ENCODE data around the gene ADAMTS7.
A peak's percentile ranks its signal among the peaks of the same experiment; 100 is the strongest.
"Not testable (repeated sequence)": the region's sequence is repeated elsewhere in the genome, so short reads cannot be mapped to it uniquely, and the experiment has no call there.

The ADAMTS7 gene

DNA sequence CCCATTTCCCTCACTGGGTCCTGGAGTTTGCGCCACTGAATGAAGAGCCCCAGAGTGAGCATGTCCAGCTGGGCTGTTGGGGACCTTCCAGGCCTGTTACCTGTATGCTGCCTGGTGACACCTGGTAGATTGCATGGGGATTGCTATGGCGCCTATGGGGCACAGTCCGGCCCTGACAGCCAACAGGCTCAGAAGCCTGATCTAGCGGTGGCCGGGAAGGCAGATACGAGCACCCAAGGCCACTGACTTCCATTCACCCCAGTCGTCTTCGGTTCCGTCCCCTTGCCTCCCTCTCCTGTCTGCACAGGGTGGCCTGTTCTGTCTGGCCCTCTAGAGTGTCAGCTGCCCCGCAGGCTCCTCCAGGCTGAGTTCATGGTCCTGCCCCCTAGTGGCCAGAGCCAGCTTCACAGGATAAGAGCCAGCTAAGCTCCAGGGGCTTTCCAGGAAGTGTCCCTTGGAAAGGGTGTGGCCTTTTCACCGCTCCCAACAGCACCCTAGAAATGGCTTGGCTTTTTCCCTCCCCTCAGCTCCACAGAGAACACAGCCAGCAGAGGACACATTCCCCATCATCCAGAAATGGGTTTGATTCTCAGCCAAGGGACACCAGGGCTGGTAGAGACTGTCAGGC is 73.2 kb downstream of the ADAMTS7 start:
- H3K4me3 ChIP-seq (ENCODE audit: low read depth, low read length); DNase-seq (ENCODE audit: low read depth): not testable (repeated sequence)

DNA sequence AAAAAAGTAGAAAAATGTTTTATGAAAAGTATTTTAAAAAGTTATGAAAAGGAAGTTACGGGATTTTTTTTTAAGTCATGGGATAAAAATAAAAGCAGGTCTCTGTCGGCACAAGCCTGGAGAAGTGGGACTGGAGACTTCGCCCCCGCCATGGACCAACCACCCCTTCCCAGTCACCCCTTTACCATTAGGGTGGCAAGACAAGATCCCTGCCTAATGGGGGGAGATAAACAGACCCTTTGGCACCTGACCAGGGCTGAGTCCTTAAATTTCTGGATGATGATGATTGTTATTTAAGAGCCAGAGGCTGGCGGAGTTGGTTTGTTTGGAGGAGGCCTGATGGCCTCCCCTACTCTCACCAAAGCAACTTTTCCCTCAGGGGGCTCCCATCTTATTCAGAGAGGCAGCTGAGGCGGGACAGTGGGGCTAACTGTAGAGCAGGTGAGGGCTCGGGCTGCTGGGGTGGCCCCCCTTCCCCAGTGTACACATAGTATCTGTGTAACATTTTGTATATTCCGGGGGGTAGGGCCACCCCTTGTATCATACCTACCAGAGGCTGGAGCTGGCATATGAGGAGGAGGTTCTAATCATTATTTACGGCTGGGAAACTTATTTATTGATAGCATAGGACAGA is 74.0 kb downstream of the ADAMTS7 start:
- H3K4me3 ChIP-seq (ENCODE audit: low read depth, low read length): no peak overlapping the region
- no peak for DNase-seq (ENCODE audit: low read depth)

DNA sequence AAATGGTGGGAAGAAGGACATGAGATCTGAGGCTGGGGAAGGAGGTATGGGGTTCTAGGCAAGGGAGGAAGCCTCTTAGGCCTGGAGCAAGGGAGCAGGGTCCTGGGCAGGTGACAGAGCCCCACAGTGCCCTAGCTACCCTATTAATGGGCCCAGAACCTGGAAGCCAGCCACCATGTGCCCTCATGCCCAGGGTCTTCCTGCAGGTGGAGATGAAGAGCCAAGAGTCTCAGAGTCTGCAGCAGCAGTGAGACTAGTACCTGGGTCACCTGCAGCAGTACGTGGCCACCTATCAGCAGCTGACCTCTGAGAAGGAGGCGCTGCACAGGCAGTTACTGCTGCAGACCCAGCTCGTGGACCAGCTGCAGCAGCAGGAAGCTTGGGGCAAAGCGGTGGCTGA is 75.0 kb downstream of the ADAMTS7 start:
- not testable (repeated sequence) for DNase-seq (ENCODE audit: low read depth)

DNA sequence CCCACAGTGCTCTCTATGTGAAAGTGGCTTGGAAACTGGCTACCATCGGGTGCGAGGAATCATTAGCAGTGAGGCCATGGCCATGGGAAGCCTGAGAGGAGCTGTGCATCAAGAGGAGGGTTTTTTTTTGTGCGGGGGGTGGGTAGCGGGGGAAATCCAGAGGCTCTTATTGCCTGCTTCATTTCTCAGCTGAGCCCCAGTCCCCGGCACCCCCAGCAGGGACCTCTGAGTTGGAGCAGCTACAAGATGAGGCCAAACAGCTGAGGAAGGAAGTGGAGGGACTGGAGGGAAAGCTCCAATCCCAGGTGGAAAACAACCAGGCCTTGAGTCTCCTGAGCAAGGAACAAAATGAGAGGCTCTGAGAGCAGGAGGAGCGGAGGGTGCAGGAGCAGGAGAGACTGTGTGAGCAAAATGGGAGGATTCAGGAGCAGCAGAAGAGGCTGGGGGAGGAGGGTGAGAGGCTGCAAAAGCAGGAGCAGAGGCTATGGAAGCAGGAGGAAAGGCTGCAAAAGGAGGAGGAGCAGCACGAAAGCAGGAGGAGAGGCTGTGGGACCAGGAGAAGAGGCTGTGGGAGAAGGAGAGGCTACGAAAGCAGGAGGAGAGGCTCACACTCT is 76.7 kb downstream of the ADAMTS7 start:
- H3K4me3 ChIP-seq (ENCODE audit: low read depth, low read length): no peak overlapping the region
- no peak for DNase-seq (ENCODE audit: low read depth)

More for the DNA sequence above, 75.0 kb downstream of the ADAMTS7 start:
- H3K4me3 ChIP-seq (ENCODE audit: low read depth, low read length): not testable (repeated sequence)

DNA sequence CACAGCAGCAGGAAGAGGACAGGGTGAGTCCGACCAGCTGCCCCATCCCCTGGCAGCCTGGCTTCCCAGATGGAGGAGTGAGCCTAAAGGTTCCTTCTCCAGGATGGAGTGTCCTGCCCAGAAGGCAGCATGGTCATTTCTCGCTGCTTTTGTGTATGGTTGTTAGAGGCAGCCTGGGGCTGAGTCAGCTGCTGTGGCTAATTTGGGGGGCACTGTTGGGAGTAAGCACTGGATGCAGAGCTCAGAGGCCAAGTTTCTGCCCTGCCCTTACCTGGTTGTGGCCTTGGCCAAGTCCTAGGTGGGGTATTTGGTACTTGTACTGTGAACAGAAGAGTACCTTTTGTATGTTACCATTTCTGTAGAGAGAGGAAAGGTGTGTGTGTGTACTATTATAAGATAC is 78.6 kb downstream of the ADAMTS7 start:
- DNase-seq (ENCODE audit: low read depth): no peak
- no peak overlapping the region for H3K4me3 ChIP-seq (ENCODE audit: low read depth, low read length)

GRCh38 chr15:78730955-78731354 is 80.3 kb downstream of the ADAMTS7 start:
- DNase-seq (ENCODE audit: low read depth): no peak
- H3K4me3 ChIP-seq (ENCODE audit: low read depth, low read length): no peak overlapping the region

DNA sequence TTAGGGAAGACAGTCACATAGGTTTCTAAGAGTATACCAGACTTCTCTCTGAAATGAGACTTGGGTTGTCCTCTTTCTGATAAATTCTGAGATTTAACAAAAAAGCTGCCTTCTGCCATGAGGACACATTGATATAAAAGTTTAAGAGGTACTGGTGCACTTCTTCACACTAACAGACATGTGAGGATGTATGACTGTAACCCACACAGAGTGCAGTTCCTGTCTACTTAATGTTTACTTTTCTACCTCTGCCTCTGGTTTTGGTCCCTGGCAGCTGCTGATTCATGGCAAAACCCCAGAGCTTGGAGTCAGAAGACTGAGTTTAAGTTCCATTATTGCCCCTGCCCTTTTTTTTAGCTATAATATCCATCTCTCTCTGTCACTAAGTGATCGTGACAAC is 82.8 kb downstream of the ADAMTS7 start:
- DNase-seq (ENCODE audit: low read depth); H3K4me3 ChIP-seq (ENCODE audit: low read depth, low read length): not testable (repeated sequence)

- H3K4me3 ChIP-seq (ENCODE audit: low read depth, low read length): no peak overlapping the region
- no peak for DNase-seq (ENCODE audit: low read depth)
Measured at GRCh38 chr15:78727561-78727960, 83.7 kb downstream of the ADAMTS7 start.

DNA sequence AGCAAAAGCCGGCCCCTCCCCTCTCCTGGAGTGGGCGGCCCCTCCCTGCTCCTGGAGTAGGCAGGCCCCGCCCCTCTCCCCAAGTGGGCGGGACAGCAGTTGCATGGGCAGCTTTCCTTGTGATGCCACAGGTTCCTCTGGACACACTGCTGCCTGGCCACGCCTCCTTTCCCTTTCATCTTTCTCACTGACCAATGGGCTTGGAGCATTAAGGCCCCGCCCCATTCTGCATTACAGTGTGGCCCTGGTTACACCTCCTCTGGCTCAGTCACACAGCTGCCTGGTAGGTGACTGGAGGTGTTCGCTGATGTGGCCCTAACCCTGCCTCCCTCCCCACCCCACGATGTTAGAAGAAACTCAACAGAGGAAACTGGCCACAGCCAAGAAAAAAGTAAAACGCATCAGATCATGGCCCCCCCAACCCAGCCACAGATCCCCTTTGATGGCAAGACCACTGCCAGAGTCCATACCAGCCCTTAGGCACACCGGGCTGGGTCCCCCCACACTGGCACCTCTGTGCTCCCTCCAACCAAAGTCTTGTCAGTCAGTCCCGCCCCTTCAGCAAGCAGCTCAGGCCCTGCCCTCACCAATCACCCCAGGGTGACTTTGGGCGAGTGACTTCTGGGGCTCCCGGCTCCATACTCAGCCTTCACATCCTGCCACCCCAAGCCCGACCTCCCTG is 84.3 kb downstream of the ADAMTS7 start:
- DNase-seq (ENCODE audit: low read depth): no peak
- no peak overlapping the region for H3K4me3 ChIP-seq (ENCODE audit: low read depth, low read length)

DNA sequence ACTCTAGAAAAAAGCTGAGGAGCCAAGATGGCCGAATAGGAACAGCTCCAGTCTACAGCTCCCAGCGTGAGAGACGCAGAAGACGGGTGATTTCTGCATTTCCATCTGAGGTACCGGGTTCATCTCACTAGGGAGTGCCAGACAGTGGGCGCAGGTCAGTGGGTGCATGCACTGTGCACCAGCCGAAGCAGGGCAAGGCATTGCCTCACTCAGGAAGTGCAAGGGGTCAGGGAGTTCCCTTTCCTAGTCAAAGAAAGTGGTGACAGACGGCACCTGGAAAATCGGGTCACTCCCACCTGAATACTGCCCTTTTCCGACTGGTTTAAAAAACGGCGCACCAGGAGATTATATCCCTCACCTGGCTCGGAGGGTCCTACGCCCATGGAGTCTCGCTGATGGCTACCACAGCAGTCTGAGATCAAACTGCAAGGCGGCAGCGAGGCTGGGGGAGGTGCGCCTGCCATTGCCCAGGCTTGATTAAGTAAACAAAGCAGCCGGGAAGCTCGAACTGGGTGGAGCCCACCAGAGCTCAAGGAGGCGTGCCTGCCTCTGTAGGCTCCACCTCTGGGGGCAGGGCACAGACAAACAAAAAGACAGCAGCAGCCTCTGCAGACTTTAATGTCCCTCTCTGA is 91.3 kb downstream of the ADAMTS7 start:
- H3K4me3 ChIP-seq (ENCODE audit: low read depth, low read length); DNase-seq (ENCODE audit: low read depth): not testable (repeated sequence)

- no peak for DNase-seq (ENCODE audit: low read depth)
Measured at GRCh38 chr15:78718837-78719236, 92.4 kb downstream of the ADAMTS7 start.

GRCh38 chr15:78717956-78718656 is 93.2 kb downstream of the ADAMTS7 start:
- DNase-seq (ENCODE audit: low read depth): no peak
- no peak overlapping the region for H3K4me3 ChIP-seq (ENCODE audit: low read depth, low read length)

More at GRCh38 chr15:78718837-78719236, 92.4 kb downstream of the ADAMTS7 start:
- no peak overlapping the region for H3K4me3 ChIP-seq (ENCODE audit: low read depth, low read length)

GRCh38 chr15:78716651-78717050 is 94.6 kb downstream of the ADAMTS7 start:
- H3K4me3 ChIP-seq (ENCODE audit: low read depth, low read length): no peak overlapping the region
- DNase-seq (ENCODE audit: low read depth): peak; percentile 11

DNA sequence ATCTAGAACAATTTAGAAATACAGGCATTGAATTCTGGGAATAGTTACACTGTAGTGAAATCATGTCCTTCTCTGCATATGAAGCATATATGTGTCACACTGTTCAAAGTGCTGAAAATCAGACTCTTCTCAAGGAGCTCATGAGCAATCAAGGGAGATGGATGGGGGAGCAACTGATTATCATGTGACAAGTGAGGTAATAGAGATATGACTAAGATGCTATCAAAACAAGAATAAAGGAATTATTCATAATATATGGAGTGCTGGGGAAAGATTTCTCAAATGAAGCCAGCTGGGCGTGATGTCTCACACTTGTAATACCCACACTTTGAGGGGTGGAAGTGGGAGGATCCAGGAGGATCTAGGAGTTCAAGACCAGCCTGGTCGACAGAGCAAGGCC is 95.3 kb downstream of the ADAMTS7 start:
- no peak overlapping the region for H3K4me3 ChIP-seq (ENCODE audit: low read depth, low read length)
- peak; percentile 55 for DNase-seq (ENCODE audit: low read depth)

GRCh38 chr15:78715434-78715833 is 95.8 kb downstream of the ADAMTS7 start:
- no peak for DNase-seq (ENCODE audit: low read depth)
- H3K4me3 ChIP-seq (ENCODE audit: low read depth, low read length): no peak overlapping the region

DNA sequence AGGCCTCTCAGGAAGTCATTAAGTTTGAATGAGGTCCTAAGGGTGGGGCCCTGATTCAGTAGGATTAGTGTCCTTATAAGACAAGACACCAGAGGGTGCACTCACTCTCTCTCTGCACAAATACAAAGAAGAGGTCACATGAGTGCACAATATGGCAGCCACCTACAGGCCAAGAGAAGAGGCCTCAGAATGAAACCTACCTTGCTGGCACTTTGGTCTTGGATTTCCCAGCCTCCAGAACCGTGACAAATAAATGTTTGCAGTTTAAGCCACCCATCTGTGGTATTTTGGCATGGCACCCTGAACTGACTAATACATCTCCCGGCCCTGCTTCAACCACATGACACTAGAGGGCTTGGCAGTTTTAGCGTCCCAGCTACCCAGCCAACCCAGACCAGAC is 96.4 kb downstream of the ADAMTS7 start:
- H3K4me3 ChIP-seq (ENCODE audit: low read depth, low read length): no peak overlapping the region
- no peak for DNase-seq (ENCODE audit: low read depth)

DNA sequence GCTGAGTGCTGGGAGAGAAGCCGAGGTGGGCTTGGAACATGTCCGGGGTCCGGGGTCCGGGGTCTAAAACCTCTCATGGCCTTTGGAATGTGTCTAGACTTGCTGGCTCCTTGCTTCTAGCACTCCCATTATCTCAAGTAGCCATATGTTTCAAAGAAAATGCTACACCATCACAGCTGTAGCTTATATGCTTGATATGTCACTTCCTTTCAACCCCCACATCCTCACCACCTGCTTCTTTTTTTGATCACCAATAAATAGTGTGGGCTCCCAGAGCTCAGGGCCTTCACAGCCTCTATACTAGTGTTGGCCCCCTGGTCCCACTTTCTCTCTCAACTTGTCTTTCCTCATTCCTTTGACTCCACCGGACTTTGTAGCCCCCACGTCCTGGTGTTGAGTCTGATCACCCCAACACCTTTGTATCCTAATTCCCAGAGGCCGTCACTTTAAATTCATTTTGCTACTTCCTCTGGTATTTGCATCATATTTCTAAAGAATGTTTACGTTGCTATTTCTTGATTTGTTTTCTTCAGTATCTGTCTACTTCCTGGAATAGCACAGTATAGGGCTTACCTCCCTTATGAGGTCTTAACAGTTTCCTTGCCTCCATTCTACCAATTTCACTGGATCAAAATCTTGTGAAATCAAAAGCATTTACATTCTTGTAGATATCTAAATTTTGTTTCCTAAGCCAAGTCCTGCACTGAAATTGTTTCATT is 98.3 kb downstream of the ADAMTS7 start:
- H3K4me3 ChIP-seq (ENCODE audit: low read depth, low read length): no peak overlapping the region
- no peak for DNase-seq (ENCODE audit: low read depth)

GRCh38 chr15:78711638-78712037 is 99.6 kb downstream of the ADAMTS7 start:
- H3K4me3 ChIP-seq (ENCODE audit: low read depth, low read length): no peak overlapping the region
- DNase-seq (ENCODE audit: low read depth): no peak

Data from skeletal muscle cell (primary cell).